ENCODE results near the gene KCNJ14. TPM values are rescaled to one million over a fixed set of nuclear protein-coding genes. Genes with fewer than 3 reads are reported as not detected.

KCNJ14 gene
- total RNA-seq, 1 donor from 2014 or later: 1.6 TPM

DNA sequence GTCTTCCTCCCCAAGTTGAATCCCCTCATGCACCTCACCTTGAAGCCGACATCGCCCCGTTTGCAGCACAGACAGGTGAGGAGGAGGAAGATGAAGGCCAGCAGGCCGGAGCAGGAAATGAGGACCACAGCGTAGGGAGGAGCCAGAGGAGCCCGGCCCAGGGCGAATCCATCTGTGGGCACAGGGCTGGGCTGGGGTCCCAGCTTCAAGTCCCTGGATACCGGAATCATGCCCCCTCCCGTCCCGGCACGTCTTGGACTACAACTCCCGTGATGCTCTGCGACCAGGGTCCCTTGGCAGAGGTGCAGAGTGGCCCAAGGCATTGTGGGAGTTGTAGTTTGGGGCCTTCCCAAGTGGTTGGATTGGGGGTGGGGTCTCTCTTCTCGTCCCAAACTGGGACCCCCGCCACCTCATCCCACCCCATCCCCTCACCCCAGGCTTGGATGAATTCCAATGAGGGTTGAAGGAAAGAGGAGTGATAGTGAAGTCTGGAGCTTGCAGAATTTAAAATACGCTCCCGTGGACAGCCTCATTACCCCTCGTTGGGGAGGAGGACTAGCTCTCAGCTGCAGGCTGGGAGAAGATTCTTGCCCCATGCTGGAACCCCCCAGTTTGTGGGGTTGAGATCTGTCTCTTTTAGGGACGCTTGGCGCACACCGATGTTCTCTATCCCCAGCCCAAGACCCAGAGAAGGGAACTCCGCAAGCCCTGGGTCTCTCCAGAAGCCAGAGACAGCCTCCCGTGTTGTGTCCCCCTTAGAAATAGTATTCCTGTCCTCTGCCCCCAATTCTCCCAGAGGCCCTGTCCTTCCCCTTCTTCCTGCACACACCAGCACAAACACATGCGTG, 55.3 kb downstream of the KCNJ14 start:
- no peak overlapping the region for H3K27ac Mint-ChIP-seq (ENCODE audit: unreplicated experiment)
- H3K9me3 Mint-ChIP-seq (ENCODE audit: unreplicated experiment): no peaks in the 10 kb centered on the region
- H3K36me3 Mint-ChIP-seq (ENCODE audit: unreplicated experiment): no peaks in the 10 kb centered on the region
- no peak overlapping the region for H3K4me3 Mint-ChIP-seq (ENCODE audit: unreplicated experiment)
- no peak for DNase-seq (ENCODE audit: extremely low spot score, unreplicated experiment)
- H3K27me3 Mint-ChIP-seq (ENCODE audit: unreplicated experiment): peaks cover 9% of the 10 kb centered on the region
- TF ChIP-seq, protein P1, sequence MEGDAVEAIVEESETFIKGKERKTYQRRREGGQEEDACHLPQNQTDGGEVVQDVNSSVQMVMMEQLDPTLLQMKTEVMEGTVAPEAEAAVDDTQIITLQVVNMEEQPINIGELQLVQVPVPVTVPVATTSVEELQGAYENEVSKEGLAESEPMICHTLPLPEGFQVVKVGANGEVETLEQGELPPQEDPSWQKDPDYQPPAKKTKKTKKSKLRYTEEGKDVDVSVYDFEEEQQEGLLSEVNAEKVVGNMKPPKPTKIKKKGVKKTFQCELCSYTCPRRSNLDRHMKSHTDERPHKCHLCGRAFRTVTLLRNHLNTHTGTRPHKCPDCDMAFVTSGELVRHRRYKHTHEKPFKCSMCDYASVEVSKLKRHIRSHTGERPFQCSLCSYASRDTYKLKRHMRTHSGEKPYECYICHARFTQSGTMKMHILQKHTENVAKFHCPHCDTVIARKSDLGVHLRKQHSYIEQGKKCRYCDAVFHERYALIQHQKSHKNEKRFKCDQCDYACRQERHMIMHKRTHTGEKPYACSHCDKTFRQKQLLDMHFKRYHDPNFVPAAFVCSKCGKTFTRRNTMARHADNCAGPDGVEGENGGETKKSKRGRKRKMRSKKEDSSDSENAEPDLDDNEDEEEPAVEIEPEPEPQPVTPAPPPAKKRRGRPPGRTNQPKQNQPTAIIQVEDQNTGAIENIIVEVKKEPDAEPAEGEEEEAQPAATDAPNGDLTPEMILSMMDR (IDR thresholded peaks at IDR 0.05): no peak
- H3K4me1 Mint-ChIP-seq (ENCODE audit: unreplicated experiment): peaks cover 10% of the 10 kb centered on the region

DNA sequence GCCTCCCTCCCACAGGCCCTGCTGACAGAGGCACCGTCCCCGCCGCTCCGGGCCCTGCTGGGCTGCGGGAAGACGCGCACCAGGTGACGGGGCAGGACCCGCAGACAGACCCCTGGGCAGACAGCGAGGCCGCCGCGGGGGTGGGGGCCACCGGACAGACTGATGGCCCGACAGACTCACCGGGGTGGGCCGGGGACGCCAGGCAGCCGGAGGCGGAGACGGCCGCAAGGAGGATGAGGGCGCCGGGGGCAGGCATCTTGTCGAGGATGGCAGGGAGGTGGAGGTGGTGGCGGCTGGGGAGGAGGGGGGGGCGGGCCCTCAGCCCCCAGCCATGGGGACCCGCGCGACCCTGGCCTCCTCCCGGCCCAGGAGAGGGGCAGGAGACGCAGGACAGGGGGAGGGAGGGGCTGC, 56.0 kb downstream of the KCNJ14 start:
- Mint-ChIP-seq H3K27me3 (ENCODE audit: unreplicated experiment) (peaks cover 9% of the 10 kb centered on the region), H3K27ac (ENCODE audit: unreplicated experiment) (no peak overlapping the region), H3K9me3 (ENCODE audit: unreplicated experiment) (no peaks in the 10 kb centered on the region), H3K36me3 (ENCODE audit: unreplicated experiment) (no peaks in the 10 kb centered on the region), H3K4me1 (ENCODE audit: unreplicated experiment) (peaks cover 10% of the 10 kb centered on the region), H3K4me3 (ENCODE audit: unreplicated experiment) (no peak overlapping the region)
- TF ChIP-seq, protein P1 (IDR thresholded peaks at IDR 0.05): no peak
- no peak for DNase-seq (ENCODE audit: extremely low spot score, unreplicated experiment)

DNA sequence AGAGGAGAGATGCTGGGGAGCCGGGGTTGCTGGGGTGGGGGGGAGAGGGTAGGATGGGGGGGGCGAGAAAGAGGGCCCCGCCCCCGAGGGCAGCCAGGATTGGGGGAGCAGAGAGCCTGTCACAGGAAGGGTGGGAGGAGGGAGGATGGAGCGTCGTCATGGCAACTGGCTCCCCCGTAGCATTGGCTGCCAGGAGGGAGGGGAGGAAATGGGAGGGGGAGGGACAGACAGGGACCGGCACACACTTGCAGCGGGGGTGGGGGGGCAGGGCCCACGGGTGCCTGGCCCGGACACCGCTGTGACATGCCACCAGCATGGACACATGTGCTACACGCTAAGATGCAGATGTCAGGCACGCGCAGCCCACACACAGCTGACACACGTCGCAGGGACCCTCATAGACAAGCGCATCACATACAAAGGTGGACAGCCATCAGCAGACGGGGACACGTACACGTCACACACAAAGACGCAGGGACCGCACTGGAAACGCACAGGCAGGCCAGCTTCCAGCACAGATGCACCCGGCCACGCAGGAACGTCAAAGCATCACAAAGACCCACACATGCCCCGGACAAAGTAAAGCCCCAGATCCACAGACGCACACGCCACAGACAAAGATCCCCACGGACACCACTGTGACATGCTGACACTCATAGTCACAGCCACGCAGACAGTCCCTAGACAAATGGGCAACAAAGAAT, 56.6 kb downstream of the KCNJ14 start, which contains the start of gene LMTK3:
Gene LMTK3 (minus strand): TSS at position 36 of the 704 bp plus-strand sequence. CDS start 259 bp downstream, outside the sequence.
- Mint-ChIP-seq H3K27me3 (ENCODE audit: unreplicated experiment) (peaks cover 9% of the 10 kb centered on the region), H3K9me3 (ENCODE audit: unreplicated experiment) (no peaks in the 10 kb centered on the region), H3K27ac (ENCODE audit: unreplicated experiment) (no peak within 1 kb of the TSS), H3K36me3 (ENCODE audit: unreplicated experiment) (no peaks in the 10 kb centered on the region), H3K4me1 (ENCODE audit: unreplicated experiment) (peaks cover 10% of the 10 kb centered on the region), H3K4me3 (ENCODE audit: unreplicated experiment) (no peak within 1 kb of the TSS)
- TF ChIP-seq, protein P1 (IDR thresholded peaks at IDR 0.05): no peak
- no peak for DNase-seq (ENCODE audit: extremely low spot score, unreplicated experiment)

DNA sequence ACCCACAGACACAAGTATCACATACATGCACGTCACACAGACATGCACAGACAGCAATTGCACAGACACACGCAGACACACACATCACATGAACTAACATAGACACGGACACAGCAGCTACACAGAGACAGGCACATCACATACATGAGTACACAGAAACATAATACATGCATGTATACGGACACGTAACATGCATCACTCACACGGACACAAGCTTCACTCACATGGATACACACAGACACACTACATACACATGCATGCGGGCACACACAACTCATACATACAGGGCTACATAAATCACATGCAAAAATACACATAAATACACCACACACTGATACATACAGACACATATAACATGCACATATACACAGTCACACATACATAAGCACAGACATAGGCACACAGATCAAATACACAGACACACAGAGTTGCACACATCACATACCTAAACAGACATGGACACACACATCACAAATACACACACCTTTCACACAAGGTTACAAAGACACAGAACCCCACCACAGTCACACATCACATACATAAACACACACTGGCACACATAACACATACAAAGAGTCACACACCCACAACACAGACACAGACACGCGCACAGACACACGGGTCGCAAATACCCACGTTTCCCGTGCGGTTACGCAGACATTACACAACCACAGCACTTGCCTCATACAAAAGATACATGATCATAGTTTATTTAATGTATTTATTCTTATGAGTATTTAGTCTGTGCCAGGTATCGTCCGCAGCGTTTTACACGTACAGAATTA, 57.3 kb downstream of the KCNJ14 start:
- TF ChIP-seq, protein P1 (IDR thresholded peaks at IDR 0.05): no peak
- no peaks in the 10 kb centered on the region for H3K36me3 Mint-ChIP-seq (ENCODE audit: unreplicated experiment)
- H3K9me3 Mint-ChIP-seq (ENCODE audit: unreplicated experiment): no peaks in the 10 kb centered on the region
- peaks cover 10% of the 10 kb centered on the region for H3K4me1 Mint-ChIP-seq (ENCODE audit: unreplicated experiment)
- no peak overlapping the region for H3K4me3 Mint-ChIP-seq (ENCODE audit: unreplicated experiment)
- peaks cover 9% of the 10 kb centered on the region for H3K27me3 Mint-ChIP-seq (ENCODE audit: unreplicated experiment)
- H3K27ac Mint-ChIP-seq (ENCODE audit: unreplicated experiment): no peak overlapping the region
- no peak for DNase-seq (ENCODE audit: extremely low spot score, unreplicated experiment)
